Stomach smooth muscle (tissue), 2 donors: Measurements from ENCODE around the gene RNF212B.
"Not testable (repeated sequence)": the region's sequence is repeated elsewhere in the genome, so short reads cannot be mapped to it uniquely, and the experiment has no call there.

ENCODE experiments used
- H3K27ac ChIP-seq: one replicate; pipeline ENCODE4 v1.7.0; 2013; ENCODE audit warnings: mild to moderate bottlenecking, low read length, inconsistent platforms
- H3K27me3 ChIP-seq, 2 donors: one replicate each; pipeline ENCODE4 v1.7.0; 2013; ENCODE audit warnings: low read length in 2 of 2; ENCODE audit not compliant: insufficient read depth in 2 of 2, control insufficient read depth in 1 of 2
- H3K36me3 ChIP-seq, 2 donors: one replicate each; pipeline ENCODE4 v1.7.0; 2013; ENCODE audit warnings: low read length in 2 of 2; ENCODE audit not compliant: control insufficient read depth in 2 of 2, insufficient read depth in 2 of 2
- H3K4me1 ChIP-seq: one replicate; pipeline ENCODE4 v1.7.0; 2013; ENCODE audit warnings: low read length; ENCODE audit not compliant: control insufficient read depth, insufficient read depth
- H3K4me3 ChIP-seq, 2 donors: one replicate each; pipeline ENCODE4 v1.7.0; 2013; ENCODE audit warnings: low read length in 2 of 2
- H3K9ac ChIP-seq, 2 donors: one replicate each; pipeline ENCODE4 v1.7.0; 2013; ENCODE audit warnings: low read length in 2 of 2, mild to moderate bottlenecking in 1 of 2
- H3K9me3 ChIP-seq, 2 donors: one replicate each; pipeline ENCODE4 v1.7.0; 2013; ENCODE audit warnings: low read length in 2 of 2; ENCODE audit not compliant: control insufficient read depth in 2 of 2
- donor health status: healthy.
- donor health status: Pancreatic carcinoma.

Gene RNF212B

GRCh38 chr14:23215421-23215820, 22.3 kb upstream of the RNF212B start:
- H3K4me3 ChIP-seq, result no peak overlapping the region

GRCh38 chr14:23217032-23218020, 20.4 kb upstream of the RNF212B start:
- no peak overlapping the region for H3K27ac ChIP-seq
- no peak overlapping the region for H3K9ac ChIP-seq
- no peaks in the 10 kb centered on the region for H3K27me3 ChIP-seq

More at GRCh38 chr14:23215421-23215820, 22.3 kb upstream of the RNF212B start:
- Histone ChIP-seq H3K36me3 (no peaks in the 10 kb centered on the region), H3K4me1 (no peaks in the 10 kb centered on the region), H3K9ac (no peak overlapping the region), H3K9me3 (peaks cover 0 to 4% of the 10 kb centered on the region in 2 donors), H3K27me3 (no peaks in the 10 kb centered on the region), H3K27ac (no peak overlapping the region)

GRCh38 chr14:23219075-23219474, 18.7 kb upstream of the RNF212B start:
- Histone ChIP-seq H3K9me3 (peaks cover 0 to 4% of the 10 kb centered on the region in 2 donors), H3K4me1 (no peaks in the 10 kb centered on the region), H3K4me3 (no peak overlapping the region), H3K27me3 (no peaks in the 10 kb centered on the region), H3K27ac (no peak overlapping the region), H3K9ac (no peak overlapping the region), H3K36me3 (no peaks in the 10 kb centered on the region)

More at GRCh38 chr14:23217032-23218020, 20.4 kb upstream of the RNF212B start:
- Histone ChIP-seq H3K4me1 (no peaks in the 10 kb centered on the region), H3K9me3 (peaks cover 0 to 4% of the 10 kb centered on the region in 2 donors), H3K4me3 (no peak overlapping the region), H3K36me3 (no peaks in the 10 kb centered on the region)

- H3K4me1 ChIP-seq, H3K9ac ChIP-seq, H3K36me3 ChIP-seq, H3K27me3 ChIP-seq, H3K27ac ChIP-seq, H3K4me3 ChIP-seq, H3K9me3 ChIP-seq: not testable (repeated sequence)
These were observed 12.8 kb upstream of the RNF212B start for GRCh38 chr14:23224958-23225357.

GRCh38 chr14:23227566-23227965, 10.2 kb upstream of the RNF212B start:
- Histone ChIP-seq H3K4me3 (no peak overlapping the region), H3K27me3 (no peaks in the 10 kb centered on the region), H3K4me1 (no peaks in the 10 kb centered on the region), H3K27ac (no peak overlapping the region), H3K36me3 (no peaks in the 10 kb centered on the region), H3K9ac (no peak overlapping the region), H3K9me3 (peaks cover 0 to 5% of the 10 kb centered on the region in 2 donors)

GRCh38 chr14:23228812-23229211, 8.9 kb upstream of the RNF212B start:
- Histone ChIP-seq H3K27ac (no peak overlapping the region), H3K4me3 (no peak overlapping the region), H3K9ac (no peak overlapping the region), H3K9me3 (peaks cover 0 to 5% of the 10 kb centered on the region in 2 donors), H3K36me3 (no peaks in the 10 kb centered on the region), H3K27me3 (no peaks in the 10 kb centered on the region), H3K4me1 (no peaks in the 10 kb centered on the region)

GRCh38 chr14:23232241-23232808, 5.4 kb upstream of the RNF212B start:
- not testable (repeated sequence) for H3K4me3 ChIP-seq, H3K36me3 ChIP-seq, H3K9ac ChIP-seq, H3K9me3 ChIP-seq, H3K27ac ChIP-seq, H3K4me1 ChIP-seq, H3K27me3 ChIP-seq

GRCh38 chr14:23240661-23241060, 2.9 kb downstream of the RNF212B start:
- no peak overlapping the region for H3K4me3 ChIP-seq
- no peak overlapping the region for H3K27ac ChIP-seq
- no peaks in the 10 kb centered on the region for H3K9me3 ChIP-seq
- peaks cover 9% of the 10 kb centered on the region for H3K4me1 ChIP-seq
- no peaks in the 10 kb centered on the region for H3K36me3 ChIP-seq
- H3K9ac ChIP-seq, result no peak overlapping the region
- H3K27me3 ChIP-seq, result no peaks in the 10 kb centered on the region

GRCh38 chr14:23241061-23241715, 3.5 kb downstream of the RNF212B start:
- H3K36me3 ChIP-seq, H3K27ac ChIP-seq, H3K9ac ChIP-seq, H3K27me3 ChIP-seq, H3K4me1 ChIP-seq, H3K4me3 ChIP-seq, H3K9me3 ChIP-seq: not testable (repeated sequence)

- Histone ChIP-seq H3K4me1 (peaks cover 9% of the 10 kb centered on the region), H3K27me3 (no peaks in the 10 kb centered on the region), H3K27ac (no peak overlapping the region), H3K9ac (no peak overlapping the region), H3K36me3 (no peaks in the 10 kb centered on the region), H3K9me3 (no peaks in the 10 kb centered on the region), H3K4me3 (no peak overlapping the region)
These were observed 4.3 kb downstream of the RNF212B start for GRCh38 chr14:23242076-23242475.
